Stimulated activated naive CD4-positive, alpha-beta T cell treated with Interleukin-2 at 50 U/mL for 16 hours (primary cell): ENCODE measurements around the gene RPS6KL1.

Experiments used
- DNase-seq: peaks from one replicate; lab custom pipeline; 2025; lab: John Stamatoyannopoulos, UW

RPS6KL1 gene

GRCh38 chr14:74922752-74923401 lies at the start of gene RPS6KL1:
TSS of gene RPS6KL1 (minus strand) at chr14:74923260. CDS start at chr14:74921541, 1,719 bp downstream.
- DNase-seq: peak; percentile 67

GRCh38 chr14:74968811-74969210 lies 45.8 kb upstream of the RPS6KL1 start:
- no peak for DNase-seq

DNA sequence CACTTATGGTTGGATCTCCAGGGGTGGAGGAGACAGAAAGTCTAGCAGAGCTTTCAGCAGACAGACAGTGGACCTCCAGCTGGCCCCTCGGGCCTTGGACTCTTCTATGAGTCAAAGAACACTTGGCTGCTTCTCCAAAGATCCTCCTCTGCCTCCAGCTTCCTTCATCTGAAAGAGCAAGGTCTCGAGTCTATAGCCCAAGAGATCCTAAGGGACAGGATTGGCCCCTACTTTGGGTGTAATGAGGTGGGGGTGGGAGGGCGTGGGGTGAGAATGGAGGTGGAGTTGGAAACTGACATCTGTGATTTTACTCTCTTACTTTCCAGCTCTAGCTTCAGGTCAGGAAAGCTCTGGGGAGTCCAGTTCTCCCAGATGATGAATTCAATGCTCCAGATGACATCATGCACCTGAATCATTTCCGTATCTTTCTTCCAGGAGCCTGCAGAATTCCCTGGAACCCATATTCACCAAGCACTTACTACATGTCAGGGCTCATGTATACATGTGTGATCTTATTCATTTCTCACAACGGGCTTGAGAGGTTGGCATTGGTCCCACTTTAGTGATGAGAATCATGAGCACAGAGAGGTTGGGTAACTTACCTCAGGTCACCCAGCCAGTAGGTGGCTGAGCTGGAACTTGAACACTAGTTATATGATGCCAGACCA lies 42.6 kb upstream of the RPS6KL1 start:
- DNase-seq: no peak

- no peak for DNase-seq
Measured at GRCh38 chr14:74964787-74965485, 41.9 kb upstream of the RPS6KL1 start.

DNA sequence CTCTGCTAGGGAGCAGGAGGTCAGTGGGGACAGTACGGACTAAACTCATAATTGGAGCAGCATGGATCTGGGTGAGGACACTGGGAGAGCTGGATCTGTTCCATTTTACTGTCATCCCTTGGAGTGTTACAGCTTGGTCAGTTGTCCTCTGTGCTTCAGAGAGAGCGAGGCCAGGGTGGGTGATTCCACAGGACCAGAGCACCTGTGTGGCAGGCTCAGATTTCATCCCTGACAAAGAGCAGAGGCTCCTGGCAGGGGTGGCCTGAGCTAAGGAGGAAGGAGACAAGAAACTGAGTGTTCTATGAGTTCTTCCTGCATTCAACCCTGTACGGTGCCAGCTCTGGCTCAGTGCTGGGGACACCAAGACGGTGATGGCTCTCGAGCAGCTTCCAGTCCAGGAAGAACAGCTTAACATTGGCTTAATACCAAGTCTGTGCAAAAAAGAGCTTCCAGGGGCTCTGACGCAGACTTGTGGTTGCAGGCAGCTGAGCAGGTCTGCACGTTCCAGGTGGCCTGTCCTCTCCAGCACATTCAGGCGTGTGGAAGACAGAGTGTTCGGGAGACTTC lies 40.7 kb upstream of the RPS6KL1 start:
- DNase-seq: no peak

DNA sequence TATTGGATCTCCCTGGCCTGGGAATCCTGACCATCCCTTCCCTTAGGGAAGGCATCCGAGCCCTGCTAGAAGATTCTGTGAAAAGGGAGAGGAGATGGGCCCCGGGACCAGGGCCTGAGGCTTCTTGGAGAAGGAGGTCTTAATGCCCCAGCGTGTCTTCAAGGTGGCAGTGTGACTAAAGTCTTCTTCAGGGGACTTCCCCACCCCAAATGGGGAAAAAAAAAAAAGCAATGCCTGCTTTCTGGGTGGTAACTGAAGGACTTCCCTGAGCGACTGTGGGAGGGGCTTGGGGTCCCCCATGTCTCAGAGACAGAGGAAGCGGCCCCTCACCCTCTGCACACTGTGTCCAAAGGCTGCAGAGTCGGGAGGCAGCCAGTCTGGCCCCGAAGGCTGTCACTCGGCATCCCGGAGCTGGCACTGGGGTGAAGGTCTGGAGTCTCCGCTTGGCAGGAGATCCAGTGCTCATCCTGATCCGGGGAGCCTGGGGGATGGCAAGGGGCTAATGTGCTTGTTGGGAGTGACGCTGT lies 40.2 kb upstream of the RPS6KL1 start:
- DNase-seq: no peak

- no peak for DNase-seq
Measured at GRCh38 chr14:74962493-74962892, 39.4 kb upstream of the RPS6KL1 start.

DNA sequence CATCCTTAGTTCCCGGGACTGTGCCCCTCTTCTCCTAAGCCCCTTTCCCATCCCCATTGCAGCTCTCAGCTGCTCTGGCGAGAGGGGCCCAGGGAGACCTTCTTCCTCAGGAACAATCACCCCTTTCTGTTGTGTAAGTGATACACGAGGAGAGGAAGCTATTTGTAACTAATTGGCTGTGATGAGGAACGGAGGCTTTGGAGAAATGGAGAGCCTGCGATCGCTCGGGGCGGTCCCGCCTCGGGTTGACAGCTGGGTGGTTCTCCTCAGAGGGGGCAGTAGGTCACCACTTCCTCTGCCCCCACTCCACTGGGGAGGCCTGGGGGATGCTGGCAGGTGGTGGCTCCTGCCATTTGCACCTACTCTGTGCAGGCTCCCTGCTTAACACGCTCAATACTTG lies 39.0 kb upstream of the RPS6KL1 start:
- no peak for DNase-seq

DNA sequence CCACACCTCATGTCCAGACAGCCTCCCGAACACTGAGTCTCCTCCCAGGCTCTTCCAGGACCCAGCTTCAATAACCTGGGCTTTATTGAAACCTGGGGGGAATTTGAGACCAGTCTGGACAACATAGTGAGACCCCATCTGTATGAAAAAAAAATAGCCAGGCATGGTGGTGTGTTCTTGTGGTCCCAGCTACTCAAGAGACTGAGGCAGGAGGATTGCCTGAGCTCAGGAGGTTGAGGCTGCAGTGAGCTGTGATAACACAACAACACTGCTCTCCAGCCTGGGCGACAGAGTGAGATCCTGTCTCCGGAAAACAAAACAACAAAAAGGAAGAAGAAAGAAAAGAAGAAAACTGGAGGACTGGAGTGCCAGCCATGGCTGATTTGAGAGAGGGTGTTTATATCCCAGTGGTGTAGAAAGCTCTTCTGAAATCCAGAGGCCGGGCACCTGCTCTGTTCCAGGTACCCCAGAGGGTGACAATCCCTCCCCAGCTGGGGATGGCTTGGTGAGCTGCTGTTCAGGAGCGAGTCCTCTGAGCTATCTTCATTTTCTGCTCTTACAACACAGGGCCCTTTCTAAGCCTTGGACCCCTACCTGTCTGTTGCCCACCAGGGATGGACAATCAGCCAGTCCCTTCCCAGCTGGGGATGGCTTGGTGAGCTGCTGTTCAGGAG lies 38.3 kb upstream of the RPS6KL1 start:
- no peak for DNase-seq

GRCh38 chr14:74960736-74961135 lies 37.7 kb upstream of the RPS6KL1 start:
- no peak for DNase-seq

GRCh38 chr14:74959596-74960180 lies 36.6 kb upstream of the RPS6KL1 start:
- no peak for DNase-seq

DNA sequence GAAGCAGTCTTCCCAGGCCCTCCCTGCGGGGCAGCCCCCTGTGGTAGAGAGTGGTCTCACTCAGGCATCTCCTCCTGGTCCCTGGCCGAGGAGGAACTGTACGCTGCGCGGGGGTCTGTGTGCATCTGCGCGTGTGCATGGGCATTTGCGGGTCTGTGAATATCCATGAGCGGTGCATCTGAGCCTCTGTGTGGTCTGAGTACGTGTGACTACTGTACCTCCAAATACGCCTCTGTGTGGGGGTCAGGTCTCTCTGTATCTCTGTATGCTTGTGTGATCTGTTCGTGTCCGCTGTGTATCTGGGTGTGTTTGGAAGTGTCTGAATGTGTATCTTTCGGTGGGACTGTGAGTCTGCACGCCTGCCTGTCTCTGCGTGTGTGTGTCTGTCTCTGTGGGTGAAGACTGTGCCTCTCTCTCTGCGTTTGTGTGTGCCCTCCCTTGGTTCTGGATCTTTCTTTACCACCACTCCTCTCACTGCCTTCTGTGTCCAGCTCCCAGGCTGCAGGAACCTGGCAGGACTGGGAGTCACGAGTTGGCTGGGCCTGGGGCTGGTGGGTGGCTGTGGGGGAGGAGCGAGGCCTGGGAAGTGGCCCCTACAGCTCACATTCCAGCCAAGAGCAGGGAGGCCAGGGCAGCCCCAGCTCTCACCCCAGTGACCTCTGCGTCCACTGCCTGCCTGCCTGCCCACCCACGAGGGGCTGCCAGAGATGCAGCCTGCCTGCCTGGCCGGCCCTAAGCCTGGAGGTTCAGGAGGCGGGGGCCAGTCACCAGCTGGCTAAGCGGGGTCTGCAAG lies 33.4 kb upstream of the RPS6KL1 start:
- no peak for DNase-seq

DNA sequence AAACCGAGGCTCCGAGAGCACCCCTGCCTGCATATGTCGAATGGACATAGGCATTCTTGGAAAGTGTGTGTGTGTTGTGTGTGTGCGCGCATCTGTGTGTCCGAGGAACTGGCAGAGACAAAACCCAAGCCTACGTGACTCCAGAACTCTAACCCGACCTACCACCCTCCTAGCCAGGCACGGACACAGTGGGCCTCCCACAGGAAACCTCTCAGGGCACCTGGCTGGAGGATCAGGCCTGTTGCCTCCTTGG lies 32.9 kb upstream of the RPS6KL1 start:
- no peak for DNase-seq

GRCh38 chr14:74955229-74956026 lies 32.4 kb upstream of the RPS6KL1 start, which contains the start of gene PGF:
TSS of gene PGF (minus strand) at chr14:74955597. CDS start at chr14:74955242, 355 bp downstream.
- no peak for DNase-seq

- no peak for DNase-seq
Measured at GRCh38 chr14:74954947-74955228, 31.8 kb upstream of the RPS6KL1 start.

- no peak for DNase-seq
Measured at GRCh38 chr14:74954232-74954946, 31.3 kb upstream of the RPS6KL1 start.

GRCh38 chr14:74953686-74954085 lies 30.6 kb upstream of the RPS6KL1 start:
- no peak for DNase-seq

DNA sequence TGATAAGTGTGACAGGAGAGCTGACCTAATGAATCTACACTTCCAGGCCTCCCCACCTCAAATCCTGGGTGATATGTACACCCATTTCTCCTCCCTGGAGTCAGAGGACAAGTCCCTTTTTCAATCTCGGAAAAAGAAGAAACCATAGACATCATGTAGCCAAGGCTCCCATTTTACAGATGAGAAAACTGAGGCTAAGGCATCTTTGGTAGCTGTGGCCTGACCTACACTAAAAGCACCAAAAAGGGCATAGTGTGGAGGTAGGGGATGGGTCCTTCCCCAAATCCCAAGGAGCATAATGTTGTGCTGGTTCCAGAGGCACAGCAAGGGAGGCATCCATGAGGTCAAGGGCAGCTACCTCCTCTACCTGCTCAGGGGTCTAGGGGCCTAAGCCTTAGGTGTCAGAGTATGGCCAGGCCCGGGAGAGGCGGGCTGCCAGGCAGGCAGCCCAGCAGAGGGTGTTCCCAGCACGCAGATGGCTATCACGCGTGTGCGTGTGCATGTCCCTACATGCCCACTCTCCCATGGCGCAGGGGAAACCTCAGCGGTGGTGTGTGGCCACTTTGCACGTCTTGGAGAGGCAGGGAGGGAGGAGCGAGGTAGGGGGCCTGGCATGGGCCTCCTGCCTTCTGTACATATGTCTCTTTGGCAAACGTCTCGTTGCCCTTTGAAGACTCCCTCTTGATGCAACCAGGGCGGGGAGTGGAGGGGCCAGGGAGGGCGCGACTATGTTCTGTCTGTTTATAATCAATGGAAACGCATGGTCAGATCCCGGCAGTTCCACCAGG lies 29.8 kb upstream of the RPS6KL1 start:
- DNase-seq: no peak

- DNase-seq: no peak
Measured at GRCh38 chr14:74952180-74952665, 29.2 kb upstream of the RPS6KL1 start.
